ENCODE measurements around the gene B4GALNT3.

DNA sequence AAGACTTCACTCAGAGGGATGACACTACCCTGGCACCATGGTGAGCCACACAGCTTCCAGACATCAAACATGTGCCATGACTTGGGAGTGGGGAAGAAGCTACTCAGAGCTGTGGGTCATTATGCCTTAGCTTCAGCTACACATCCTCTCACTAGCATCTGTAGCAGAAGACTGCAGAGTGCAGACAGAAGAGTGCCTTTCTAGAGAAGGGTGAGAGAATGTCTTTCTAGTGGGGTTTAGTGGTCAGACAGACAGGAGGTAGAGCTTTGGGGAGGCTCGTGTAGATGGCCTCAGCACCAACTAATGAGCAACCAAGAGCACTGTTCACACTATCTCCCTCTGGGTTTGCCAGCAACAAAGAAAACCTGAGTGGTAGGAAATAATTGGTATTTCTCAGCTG is 4.9 kb upstream of the B4GALNT3 start:
- no peak for TF ChIP-seq POLR2A (IDR thresholded peaks at IDR 0.05)
- no peak for TF ChIP-seq CTCF (IDR thresholded peaks at IDR 0.05)
- no peak for TF ChIP-seq EP300 (IDR thresholded peaks at IDR 0.05)

Measured in tibial nerve (tissue), 4 donors.